ENCODE measurements around the gene NKAIN2. TPM values are rescaled to one million over a fixed set of nuclear protein-coding genes. Genes with fewer than 3 reads are reported as not detected.

Gene NKAIN2
- total RNA-seq, 1 donor from 2014 or later: 4.0 TPM

- no peaks in the 10 kb centered on the region for H3K27me3 Mint-ChIP-seq (ENCODE audit: low read depth)
- no peaks in the 10 kb centered on the region for H3K36me3 Mint-ChIP-seq (ENCODE audit: low read depth)
- no peak for TF ChIP-seq CTCF (IDR thresholded peaks at IDR 0.05)
- H3K4me3 Mint-ChIP-seq (ENCODE audit: unreplicated experiment): no peak overlapping the region
- peak overlapping the region; percentile 34 for H3K27ac Mint-ChIP-seq (ENCODE audit: unreplicated experiment)
- peaks cover 53% of the 10 kb centered on the region for H3K4me1 Mint-ChIP-seq (ENCODE audit: low read depth)
- no peaks in the 10 kb centered on the region for H3K9me3 Mint-ChIP-seq (ENCODE audit: low read depth)
- DNase-seq (ENCODE audit: low spot score): no peak
Measured at GRCh38 chr6:124869416-124869815, 1065.8 kb downstream of the NKAIN2 start.

GRCh38 chr6:124870611-124871459, 1067.2 kb downstream of the NKAIN2 start:
- Mint-ChIP-seq H3K36me3 (ENCODE audit: low read depth) (peaks cover 2% of the 10 kb centered on the region), H3K27ac (ENCODE audit: unreplicated experiment) (peak overlapping the region; percentile 52), H3K9me3 (ENCODE audit: low read depth) (peaks cover 3% of the 10 kb centered on the region), H3K27me3 (ENCODE audit: low read depth) (no peaks in the 10 kb centered on the region), H3K4me1 (ENCODE audit: low read depth) (peaks cover 52% of the 10 kb centered on the region), H3K4me3 (ENCODE audit: unreplicated experiment) (peak overlapping the region; percentile 20)
- peak; percentile 99 for TF ChIP-seq CTCF (IDR thresholded peaks at IDR 0.05)
- DNase-seq (ENCODE audit: low spot score): no peak

GRCh38 chr6:124872361-124873065, 1068.8 kb downstream of the NKAIN2 start:
- Mint-ChIP-seq H3K4me3 (ENCODE audit: unreplicated experiment) (no peak overlapping the region), H3K27me3 (ENCODE audit: low read depth) (no peaks in the 10 kb centered on the region), H3K36me3 (ENCODE audit: low read depth) (peaks cover 4% of the 10 kb centered on the region), H3K9me3 (ENCODE audit: low read depth) (peaks cover 3% of the 10 kb centered on the region), H3K4me1 (ENCODE audit: low read depth) (peaks cover 38% of the 10 kb centered on the region), H3K27ac (ENCODE audit: unreplicated experiment) (no peak overlapping the region)
- no peak for DNase-seq (ENCODE audit: low spot score)
- no peak for TF ChIP-seq CTCF (IDR thresholded peaks at IDR 0.05)

GRCh38 chr6:124873066-124873410, 1069.4 kb downstream of the NKAIN2 start:
- TF ChIP-seq CTCF (IDR thresholded peaks at IDR 0.05): no peak
- H3K4me1 Mint-ChIP-seq (ENCODE audit: low read depth): peaks cover 33% of the 10 kb centered on the region
- H3K27ac Mint-ChIP-seq (ENCODE audit: unreplicated experiment): no peak overlapping the region
- H3K36me3 Mint-ChIP-seq (ENCODE audit: low read depth): peaks cover 4% of the 10 kb centered on the region
- H3K4me3 Mint-ChIP-seq (ENCODE audit: unreplicated experiment): no peak overlapping the region
- no peaks in the 10 kb centered on the region for H3K27me3 Mint-ChIP-seq (ENCODE audit: low read depth)
- peaks cover 3% of the 10 kb centered on the region for H3K9me3 Mint-ChIP-seq (ENCODE audit: low read depth)
- no peak for DNase-seq (ENCODE audit: low spot score)

Other genes starting within 250 kb of the NKAIN2 start
- not detected in 3 replicates for gene TRDN, start 166.9 kb upstream of the NKAIN2 start, total RNA-seq